GM18505 (cell line): ENCODE measurements around the gene ZNF747.
A peak's percentile ranks its signal among the peaks of the same experiment; 100 is the strongest.
"Not testable (repeated sequence)": the region's sequence is repeated elsewhere in the genome, so short reads cannot be mapped to it uniquely, and the experiment has no call there.

Experiments used
- ATAC-seq: cut with Tn5 transposase; IDR thresholded peaks from one replicate; pipeline ENCODE4 v1.9.1; 2021; ENCODE audit not compliant: unreplicated experiment
- POLR2A ChIP-seq: IDR thresholded peaks from 4 replicates; pipeline ENCODE4 v1.6.1; 2011; ENCODE audit warnings: borderline replicate concordance; ENCODE audit not compliant: insufficient read depth, insufficient read length; ENCODE audit errors: extremely low read depth

The ZNF747 gene

DNA sequence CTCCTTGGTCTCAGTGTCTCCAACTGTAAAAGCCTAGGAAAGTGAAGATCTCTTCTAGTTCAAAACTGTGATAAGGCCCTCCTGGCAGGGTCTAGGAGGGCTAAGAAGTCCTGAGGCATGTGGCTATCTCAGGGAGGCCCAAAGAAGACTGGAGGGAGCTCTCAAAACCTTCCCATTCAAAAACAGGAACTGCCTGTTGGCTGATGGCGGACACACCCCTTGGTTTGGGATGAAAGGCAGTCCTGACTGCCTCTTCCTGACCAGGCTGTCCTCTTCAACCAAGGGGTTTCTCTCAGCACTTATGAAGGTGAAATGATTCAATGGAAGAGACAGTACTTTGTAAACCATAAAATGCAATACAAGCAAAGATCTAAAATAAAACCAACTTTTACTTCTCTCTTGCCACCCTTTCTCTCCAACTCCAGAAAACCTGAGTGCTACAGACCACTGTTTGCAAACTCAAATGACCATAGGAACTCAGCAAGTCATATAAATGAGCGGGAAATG lies 18.8 kb upstream of the ZNF747 start:
- ATAC-seq = no peak
- TF ChIP-seq POLR2A = no peak

- TF ChIP-seq POLR2A = no peak
These were observed 18.3 kb upstream of the ZNF747 start for GRCh38 chr16:30552956-30553355.

GRCh38 chr16:30551781-30552180 lies 17.1 kb upstream of the ZNF747 start:
- TF ChIP-seq POLR2A = no peak
- no peak for ATAC-seq

More at GRCh38 chr16:30552956-30553355, 18.3 kb upstream of the ZNF747 start:
- no peak for ATAC-seq

DNA sequence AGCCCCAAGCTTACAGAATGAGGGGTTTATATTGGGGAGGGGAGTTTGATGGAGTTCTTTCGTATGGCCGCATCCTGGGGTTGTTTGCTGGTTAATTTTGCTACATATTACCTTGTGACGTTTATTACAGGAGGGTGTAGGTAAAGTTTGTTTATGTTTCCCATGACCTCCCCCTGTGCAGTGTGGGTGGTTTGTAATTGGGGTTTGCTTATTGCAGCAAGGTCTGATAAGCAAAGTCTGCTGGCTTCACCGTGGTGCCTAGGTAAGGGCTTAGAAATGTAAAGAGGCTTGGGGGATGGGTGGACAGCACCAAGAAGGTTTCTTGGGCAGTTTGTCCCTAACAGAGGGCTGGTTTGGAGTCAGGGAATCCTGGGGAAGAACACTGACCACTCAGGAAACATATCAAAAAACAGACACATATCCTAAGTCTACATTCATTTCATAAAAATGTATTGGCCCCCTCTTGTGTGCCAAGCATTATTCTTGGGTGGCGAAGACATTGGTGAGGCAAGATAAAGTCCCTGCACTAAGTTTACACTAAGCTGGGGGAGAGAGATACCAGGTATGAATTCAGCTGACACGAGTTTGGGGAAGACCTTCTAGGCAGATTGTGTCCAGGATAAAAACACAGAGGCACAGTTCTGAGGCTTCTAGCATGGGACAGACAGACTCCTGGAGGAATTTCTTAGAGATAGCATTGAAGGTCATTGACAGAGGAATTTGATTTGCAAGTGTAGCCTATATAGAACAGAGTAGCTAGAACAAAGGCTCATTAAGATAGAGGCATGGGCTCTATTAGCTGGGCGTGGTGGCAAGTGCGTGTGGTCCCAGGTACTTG lies 14.0 kb upstream of the ZNF747 start:
- no peak for TF ChIP-seq POLR2A
- ATAC-seq = no peak

DNA sequence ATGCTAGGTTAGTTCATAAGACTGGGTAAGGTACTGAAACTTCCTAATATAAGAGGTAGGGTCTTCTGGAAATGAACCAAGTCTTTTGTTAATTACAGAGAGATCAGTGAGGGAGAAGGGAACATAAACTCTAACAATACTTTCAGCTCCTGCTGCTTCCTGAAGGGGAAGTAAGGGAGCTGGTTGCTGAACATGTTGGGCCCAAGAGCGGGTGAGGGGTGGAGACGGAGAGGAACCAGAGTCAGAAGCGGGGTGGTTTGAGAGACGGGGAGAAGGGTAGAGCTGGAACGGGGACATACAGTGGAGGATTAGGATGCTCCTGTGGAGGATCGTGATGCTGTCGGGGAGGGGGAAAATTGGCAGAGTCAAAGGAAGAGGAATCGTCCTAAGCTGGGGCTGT lies 11.5 kb upstream of the ZNF747 start:
- no peak for TF ChIP-seq POLR2A
- no peak for ATAC-seq

GRCh38 chr16:30543067-30543466 lies 8.4 kb upstream of the ZNF747 start:
- TF ChIP-seq POLR2A = no peak
- ATAC-seq = no peak

- TF ChIP-seq POLR2A = no peak
- no peak for ATAC-seq
These were observed 7.1 kb upstream of the ZNF747 start for GRCh38 chr16:30541502-30542329.

- not testable (repeated sequence) for ATAC-seq
These were observed 6.3 kb upstream of the ZNF747 start for GRCh38 chr16:30540916-30541464.

DNA sequence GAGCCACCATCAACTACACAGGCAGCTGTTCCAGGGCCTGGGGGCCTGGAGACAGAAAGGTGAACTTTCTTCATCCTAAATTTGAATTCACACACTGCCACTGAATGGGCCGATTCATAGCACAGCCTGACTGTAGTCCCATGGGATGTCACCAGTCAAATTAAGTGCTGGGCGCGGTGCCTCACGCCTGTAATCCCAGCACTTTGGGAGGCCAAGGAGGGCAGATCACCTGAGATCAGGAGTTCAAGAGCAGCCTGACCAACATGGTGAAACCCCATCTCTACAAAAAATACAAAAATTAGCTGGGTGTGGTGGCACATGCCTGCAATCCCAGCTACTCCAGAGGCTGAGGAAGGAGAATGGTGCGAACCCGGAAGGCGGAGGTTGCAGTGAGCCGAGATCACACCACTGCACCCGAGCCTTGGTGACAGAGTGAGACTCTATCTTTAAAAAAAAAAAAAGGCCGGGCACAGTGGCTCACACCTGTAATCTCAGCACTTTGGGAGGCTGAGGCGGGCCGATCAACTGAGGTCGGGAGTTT lies 5.4 kb upstream of the ZNF747 start:
- not testable (repeated sequence) for ATAC-seq

DNA sequence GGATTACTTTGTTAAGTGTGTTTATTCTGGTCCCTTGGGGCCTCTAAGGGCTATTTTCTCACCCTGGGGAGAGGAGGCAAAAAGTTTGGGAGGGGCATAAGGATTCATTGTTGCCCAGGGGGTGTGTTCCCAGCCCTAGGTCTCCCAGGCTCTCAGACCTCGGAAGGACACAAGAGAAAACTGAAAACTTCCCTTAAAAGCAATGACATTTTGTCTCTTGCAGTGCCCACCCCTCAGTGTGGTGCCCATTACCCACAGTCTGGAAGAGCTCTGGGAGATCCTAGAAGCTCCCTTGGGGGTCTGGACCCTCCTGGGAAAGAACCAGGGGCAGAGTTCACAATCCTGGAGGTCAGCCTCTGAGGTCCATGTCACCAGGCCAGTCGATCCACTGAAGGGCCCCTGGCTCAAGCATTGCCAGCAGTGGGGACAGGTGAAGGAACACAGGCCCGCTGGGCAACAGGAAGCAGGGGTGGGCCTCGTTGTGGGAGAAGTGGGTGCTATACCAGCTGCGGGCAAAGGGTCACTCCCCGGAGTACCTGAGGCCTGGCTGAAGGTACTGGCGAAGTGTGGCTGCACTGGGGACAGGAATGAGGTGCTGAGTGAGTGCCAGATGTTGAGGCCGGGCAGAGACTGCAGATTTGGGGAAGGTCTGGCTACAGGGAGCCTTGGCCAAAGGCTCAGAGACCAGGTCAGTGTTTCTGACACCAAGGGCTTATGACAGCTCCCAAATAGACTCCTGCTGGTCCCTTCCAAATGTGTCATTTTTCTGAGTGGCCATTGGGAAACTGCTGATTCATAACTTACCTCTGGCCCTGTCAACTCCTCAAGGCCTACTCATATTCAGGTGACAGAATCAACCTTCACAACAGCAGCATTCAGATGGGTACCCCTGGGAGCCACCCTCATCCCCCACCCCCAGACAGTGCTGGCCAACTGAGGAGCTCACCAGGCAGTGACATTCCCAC lies 4.6 kb upstream of the ZNF747 start:
- TF ChIP-seq POLR2A = no peak
- no peak for ATAC-seq

DNA sequence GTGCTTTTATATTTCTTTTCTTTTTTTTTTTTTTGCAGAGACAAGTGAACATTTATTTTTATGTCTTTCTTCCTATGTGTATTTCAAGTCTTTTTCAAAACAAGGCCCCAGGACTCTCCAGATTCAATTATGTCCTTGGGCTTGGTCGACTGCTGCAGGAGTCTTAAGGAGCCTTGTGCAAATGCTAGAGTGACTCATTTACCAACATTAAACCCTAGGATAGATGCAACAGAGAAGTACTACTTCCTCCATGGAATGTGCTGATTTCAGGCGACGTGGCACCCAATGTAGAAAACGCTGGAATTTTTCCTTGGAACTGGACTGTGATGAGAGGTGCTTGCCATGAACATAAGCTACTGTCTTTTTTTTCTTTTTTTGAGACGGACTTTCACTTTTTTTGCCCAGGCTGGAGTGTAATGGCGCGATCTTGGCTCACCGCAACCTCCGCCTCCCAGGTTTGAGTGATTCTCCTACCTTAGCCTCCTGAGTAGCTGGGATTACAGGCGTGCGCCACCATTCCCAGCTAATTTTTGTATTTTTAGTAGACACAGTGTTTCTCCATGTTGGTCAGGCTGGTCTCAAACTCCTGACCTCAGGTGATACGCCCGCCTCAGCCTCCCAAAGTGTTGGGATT lies 1.9 kb upstream of the ZNF747 start:
- ATAC-seq = not testable (repeated sequence)

DNA sequence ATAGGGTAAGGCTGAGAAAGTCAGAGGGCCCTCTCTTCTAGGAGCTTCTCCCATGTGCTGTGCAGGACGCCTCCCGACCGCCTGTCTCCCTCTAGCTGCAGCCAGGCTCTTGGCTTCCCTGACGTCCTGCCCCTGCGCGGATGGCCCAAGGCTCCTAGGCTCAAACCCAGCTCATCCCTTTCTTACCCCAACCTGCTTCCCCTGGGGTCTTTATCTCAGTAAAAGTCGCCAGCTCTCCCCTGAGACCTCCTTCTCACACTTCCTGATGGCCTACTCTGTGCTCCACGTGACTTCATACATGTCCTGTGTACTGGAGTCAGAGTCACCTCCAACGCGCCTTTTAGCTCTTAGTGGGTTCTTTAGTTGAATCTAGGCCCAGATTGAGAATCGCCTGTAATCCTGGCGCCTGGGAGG lies 1.1 kb upstream of the ZNF747 start:
- ATAC-seq = peak; percentile 40
- peak; percentile 55 for TF ChIP-seq POLR2A
